Measurements from ENCODE around the gene ISX.

Gene ISX

DNA sequence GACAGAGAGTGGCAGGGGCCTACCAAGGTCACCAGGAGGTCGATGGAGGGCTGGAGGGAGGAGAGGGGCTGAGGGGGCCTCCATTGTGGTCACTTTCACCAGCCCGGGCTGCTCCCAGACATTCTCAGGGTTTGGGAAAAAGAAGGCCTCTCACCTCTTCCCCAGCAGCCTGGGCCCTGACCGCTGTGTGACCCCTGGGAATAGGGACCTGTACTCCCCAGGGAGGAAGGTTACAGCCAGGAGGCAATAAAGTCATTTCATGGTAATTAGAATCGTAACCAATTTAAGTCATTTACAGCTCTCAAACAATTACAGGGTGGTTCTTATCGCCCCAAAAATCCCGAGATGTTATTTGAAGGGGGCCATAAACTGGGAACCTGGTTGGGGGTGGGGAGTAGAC lies 37.8 kb downstream of the ISX start:
- no peak for DNase-seq (ENCODE audit: insufficient read length, low spot score)
- FAIRE-seq, result no peak
- TF ChIP-seq, protein P1, sequence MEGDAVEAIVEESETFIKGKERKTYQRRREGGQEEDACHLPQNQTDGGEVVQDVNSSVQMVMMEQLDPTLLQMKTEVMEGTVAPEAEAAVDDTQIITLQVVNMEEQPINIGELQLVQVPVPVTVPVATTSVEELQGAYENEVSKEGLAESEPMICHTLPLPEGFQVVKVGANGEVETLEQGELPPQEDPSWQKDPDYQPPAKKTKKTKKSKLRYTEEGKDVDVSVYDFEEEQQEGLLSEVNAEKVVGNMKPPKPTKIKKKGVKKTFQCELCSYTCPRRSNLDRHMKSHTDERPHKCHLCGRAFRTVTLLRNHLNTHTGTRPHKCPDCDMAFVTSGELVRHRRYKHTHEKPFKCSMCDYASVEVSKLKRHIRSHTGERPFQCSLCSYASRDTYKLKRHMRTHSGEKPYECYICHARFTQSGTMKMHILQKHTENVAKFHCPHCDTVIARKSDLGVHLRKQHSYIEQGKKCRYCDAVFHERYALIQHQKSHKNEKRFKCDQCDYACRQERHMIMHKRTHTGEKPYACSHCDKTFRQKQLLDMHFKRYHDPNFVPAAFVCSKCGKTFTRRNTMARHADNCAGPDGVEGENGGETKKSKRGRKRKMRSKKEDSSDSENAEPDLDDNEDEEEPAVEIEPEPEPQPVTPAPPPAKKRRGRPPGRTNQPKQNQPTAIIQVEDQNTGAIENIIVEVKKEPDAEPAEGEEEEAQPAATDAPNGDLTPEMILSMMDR (IDR thresholded peaks at IDR 0.05; ENCODE audit: insufficient read depth, missing control alignments), result no peak

DNA sequence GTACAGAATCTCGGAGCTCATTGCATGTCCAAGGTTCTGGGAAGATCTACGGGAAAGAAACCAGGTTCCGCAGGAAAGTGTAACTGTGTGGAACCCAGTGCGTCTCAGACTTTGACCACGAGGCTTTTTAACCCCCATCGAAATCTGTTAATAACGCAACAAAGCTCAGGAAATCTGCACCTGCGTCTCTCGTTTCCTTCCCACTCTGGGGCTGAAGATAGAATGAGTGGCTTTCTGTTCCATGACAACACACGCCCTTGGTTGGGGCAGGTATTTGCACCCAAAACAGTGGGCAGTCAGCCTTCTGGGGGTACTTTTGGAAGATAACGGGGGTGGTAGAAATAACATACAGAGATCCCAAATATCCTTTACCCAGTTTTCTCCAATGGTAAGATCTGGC lies 38.5 kb downstream of the ISX start:
- TF ChIP-seq, protein P1 (IDR thresholded peaks at IDR 0.05; ENCODE audit: insufficient read depth, missing control alignments), result no peak
- no peak for FAIRE-seq
- no peak for DNase-seq (ENCODE audit: insufficient read length, low spot score)

DNA sequence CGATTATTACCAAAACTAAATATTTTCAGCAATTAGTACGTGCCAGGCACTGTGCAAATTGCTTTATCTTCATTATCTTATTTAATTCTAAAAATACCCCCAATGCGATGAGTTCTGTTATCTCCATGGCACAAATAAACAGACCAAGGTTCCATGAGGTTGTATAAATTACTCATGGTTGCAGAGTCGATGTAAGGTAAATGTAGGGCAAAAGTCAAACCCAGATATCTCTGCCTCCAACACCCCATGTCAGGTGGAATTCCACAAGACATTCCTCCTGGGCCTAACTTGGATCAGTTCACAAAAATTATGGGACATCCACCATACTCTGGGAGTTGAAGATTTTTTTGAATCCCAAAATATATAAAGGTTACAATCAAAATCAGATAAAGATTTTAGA lies 43.7 kb downstream of the ISX start:
- no peak for FAIRE-seq
- TF ChIP-seq, protein P1 (IDR thresholded peaks at IDR 0.05; ENCODE audit: insufficient read depth, missing control alignments), result no peak
- no peak for DNase-seq (ENCODE audit: insufficient read length, low spot score)

DNA sequence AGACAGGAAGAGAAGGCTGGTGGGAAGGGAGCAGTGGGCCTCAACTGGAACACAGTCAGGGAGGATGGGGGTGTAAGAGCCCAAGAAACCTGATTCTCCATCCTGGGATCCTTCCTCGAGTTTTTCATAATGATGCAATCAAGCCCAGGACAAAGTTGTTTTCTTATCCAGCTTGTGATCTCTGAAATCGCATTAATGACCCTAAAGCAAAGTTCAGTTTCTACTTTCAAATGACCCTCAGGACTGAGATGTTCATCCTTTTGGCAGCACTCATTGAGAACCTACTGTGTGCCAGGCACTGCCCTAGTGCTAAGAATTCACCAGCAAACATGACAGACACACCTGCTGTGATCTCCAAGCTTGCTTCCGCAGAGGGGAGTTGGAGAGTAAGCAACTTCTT lies 45.3 kb downstream of the ISX start:
- TF ChIP-seq, protein P1 (IDR thresholded peaks at IDR 0.05; ENCODE audit: insufficient read depth, missing control alignments), result no peak
- DNase-seq (ENCODE audit: insufficient read length, low spot score), result no peak
- FAIRE-seq, result no peak

DNA sequence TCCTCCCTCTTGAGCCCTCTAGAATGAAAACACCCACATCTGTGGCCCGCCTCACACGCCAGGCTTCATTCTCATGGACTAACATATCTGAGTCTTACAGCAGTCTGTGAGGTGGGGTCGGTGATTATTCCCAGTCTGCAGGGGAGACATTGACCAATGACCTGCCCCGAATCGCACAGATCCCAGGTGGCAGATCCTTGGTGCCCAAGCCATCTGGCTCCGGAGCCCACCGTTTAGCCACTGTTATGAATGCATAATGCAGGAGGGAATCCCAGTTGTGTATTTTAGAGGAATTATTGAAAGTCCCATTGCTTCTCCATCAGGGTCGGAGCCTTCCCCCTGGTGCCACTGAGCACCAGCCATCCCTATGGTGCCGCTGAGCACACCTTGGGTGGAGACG lies 47.4 kb downstream of the ISX start:
- TF ChIP-seq, protein P1 (IDR thresholded peaks at IDR 0.05; ENCODE audit: insufficient read depth, missing control alignments), result no peak
- FAIRE-seq (no peak), DNase-seq (ENCODE audit: insufficient read length, low spot score) (no peak)

DNA sequence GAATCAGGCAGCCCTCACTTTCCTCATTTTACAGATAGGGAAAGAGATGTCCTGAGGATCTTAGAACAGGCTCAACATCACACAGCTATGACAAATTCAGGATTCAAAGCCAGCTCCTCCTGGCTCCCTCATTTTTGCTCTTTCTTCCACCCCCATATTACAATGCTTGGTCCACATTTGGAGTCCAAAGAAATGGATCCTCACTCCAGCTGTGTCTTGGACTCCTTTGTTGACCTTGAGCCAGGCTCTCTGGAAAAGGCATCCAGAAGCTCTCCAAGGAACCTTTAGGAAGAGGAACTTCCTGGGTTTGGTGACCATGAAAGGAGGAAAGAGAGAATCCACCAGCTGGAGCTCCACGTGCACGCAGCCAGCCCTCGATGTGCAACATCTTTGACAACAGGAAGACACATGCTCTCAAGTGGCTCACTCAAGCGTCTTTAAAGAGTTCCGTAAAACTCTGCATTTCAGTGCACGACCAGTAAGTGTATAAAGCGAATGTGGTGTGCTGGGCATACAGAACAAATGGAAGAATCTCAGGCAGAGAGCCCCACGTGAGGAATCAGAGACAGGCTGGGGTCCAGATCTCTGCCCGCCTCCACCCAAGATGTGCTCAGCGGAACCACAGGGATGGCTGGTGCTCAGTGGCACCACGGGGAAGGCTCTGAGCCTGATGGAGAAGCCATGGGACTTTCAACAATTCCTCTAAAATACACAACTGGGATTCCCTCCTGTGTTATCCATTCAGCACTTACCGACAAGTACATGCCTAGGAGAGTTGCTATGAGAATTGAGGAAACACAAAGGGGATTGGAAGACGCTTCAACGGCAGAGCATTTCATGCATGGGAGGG lies 48.4 kb downstream of the ISX start:
- DNase-seq (ENCODE audit: insufficient read length, low spot score) (no peak), FAIRE-seq (no peak)
- TF ChIP-seq, protein P1 (IDR thresholded peaks at IDR 0.05; ENCODE audit: insufficient read depth, missing control alignments), result no peak

DNA sequence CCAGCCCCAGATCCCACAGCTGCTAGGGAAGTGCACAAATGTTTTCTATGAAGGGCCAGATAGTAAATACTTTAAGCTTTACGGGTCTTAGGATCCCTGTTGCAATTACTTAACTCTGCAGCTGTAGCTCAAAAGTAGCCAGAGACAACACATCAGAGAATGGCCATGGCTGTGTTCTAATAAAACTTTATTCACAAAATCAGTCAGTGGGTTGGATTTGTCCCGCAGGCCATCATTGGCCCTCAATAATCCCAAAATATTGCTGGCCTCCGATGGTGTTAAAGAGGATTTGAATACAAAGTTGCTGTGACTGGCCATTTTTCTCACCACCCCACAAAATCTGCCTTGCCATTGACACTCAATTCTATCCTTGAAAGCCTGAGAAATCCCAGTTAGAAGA lies 49.6 kb downstream of the ISX start:
- FAIRE-seq (no peak), DNase-seq (ENCODE audit: insufficient read length, low spot score) (no peak)
- TF ChIP-seq, protein P1 (IDR thresholded peaks at IDR 0.05; ENCODE audit: insufficient read depth, missing control alignments), result no peak

Data from D721Med (cell line).